NB4 (cell line): ENCODE measurements around the gene RGL3.

Source experiments
- CTCF ChIP-seq: IDR thresholded peaks from one replicate; pipeline ENCODE4 v1.5.1; 2012; ENCODE audit warnings: low read depth, low read length
- POLR2A ChIP-seq: IDR thresholded peaks from 2 replicates; pipeline ENCODE4 v1.6.1; 2011; ENCODE audit warnings: mild to moderate bottlenecking; ENCODE audit not compliant: insufficient read length; ENCODE audit errors: extremely low read depth

GRCh38 chr19:11356074-11356397, 63.1 kb downstream of the RGL3 start:
- TF ChIP-seq POLR2A, result no peak
- TF ChIP-seq CTCF, result no peak
